GM20000 (cell line): ENCODE measurements around the gene TAOK1.

Experiments
- DNase-seq: peaks from one replicate; pipeline ENCODE4 v3.0.0; 2012; ENCODE audit warnings: low spot score
- CTCF ChIP-seq: IDR thresholded peaks from 2 replicates; pipeline ENCODE4 v1.5.1; 2012; ENCODE audit warnings: mild to moderate bottlenecking, control low read depth; ENCODE audit errors: extremely low read depth, missing control alignments

TAOK1 gene

DNA sequence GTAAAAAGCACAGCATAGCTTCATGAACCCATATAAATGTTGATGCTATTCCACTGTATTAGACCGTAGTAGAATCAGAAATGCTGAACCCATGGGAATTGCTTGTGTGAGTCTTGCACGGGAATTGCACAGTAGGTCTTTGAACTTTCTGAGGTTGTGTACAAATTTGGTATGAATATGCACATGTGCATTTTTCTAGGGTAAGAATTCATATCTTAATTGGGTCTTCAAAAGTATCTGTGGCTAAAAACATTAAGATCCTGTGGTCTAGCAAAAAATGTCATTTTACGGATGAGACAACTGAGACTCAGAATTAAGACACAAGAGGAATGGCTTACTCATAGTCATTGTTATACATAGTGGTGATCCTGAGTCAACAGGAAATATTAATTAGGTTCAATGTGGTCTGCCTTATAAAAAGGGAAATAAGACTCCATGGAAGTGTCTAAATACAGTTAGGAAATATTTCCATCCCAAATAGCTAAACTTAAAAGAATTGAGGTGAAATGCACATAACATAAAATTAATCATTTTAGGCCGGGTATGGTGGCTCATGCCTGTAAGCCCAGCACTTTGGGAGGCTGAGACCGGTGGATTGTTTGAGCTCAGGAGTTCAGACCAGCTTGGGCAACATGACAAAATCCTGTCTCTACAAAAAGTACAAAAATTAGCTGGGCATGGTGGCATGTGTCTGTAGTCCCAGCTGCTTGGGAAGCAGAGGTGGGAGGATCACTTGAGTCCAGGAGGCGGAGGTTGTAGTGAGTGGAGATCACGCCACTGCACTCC, 22.8 kb downstream of the TAOK1 start:
- no peak for TF ChIP-seq CTCF
- DNase-seq, result no peak

DNA sequence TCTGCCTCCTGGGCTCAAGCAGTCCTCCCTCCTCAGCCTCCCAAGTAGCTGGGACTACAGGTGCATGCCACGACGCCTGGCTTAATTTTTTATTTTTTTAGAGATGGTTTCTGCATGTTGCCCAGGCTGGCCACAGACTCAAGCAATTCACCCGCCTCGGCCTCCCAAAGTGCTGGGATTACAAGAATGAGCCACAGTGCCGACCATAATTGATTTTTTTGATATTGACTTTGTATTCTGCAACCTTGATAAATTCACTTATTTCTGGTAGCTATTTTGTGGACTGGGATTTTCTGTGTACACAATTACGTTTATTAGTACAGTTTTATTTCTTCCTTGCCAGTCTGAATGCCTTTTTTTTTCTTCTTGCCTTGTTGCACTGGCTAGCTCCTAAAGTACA, 30.0 kb downstream of the TAOK1 start:
- TF ChIP-seq CTCF, result no peak
- no peak for DNase-seq

- TF ChIP-seq CTCF, result no peak
- no peak for DNase-seq
These were observed 40.1 kb downstream of the TAOK1 start for GRCh38 chr17:29430275-29430674.

- DNase-seq, result peak; percentile 7
- no peak for TF ChIP-seq CTCF
These were observed 43.4 kb downstream of the TAOK1 start for GRCh38 chr17:29433541-29433940.

DNA sequence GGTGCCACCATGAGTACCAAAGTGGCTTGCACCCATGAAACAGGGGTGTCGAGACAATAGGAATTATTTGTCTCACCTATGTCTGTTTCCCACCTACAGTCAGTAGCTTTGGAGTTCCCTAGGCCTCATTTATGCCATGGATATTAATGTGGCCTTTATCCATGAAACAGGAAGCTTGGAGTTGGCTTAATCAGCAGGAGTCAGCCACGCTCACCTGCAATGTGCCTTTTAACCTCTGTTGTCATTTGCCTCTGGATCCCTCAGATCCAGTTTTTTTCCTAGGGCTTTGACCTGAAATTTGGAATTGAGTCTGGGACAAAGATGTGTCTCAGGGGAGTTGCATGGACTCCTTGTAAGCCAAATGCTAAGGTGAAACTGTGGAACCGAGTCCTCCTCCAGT, 44.4 kb downstream of the TAOK1 start:
- no peak for TF ChIP-seq CTCF
- no peak for DNase-seq

DNA sequence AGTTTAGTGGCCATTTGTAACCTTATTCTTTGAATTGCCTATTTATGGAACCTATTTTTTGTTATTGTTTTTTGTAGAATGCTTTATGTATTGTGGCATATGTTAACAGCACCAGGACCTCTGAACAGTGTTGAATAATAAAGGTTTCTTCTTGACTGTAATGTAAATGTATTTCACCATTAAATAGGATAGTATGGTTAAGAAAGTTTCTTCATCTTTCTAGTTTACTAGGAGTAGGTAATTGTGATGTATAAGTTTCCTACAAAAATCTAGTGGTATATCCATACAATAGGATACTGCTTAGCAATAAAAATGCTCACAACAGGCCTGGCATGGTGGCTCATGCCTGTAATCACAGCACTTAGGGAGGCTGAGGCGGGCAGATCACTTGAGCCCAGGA, 52.3 kb downstream of the TAOK1 start:
- no peak for TF ChIP-seq CTCF
- no peak for DNase-seq

DNA sequence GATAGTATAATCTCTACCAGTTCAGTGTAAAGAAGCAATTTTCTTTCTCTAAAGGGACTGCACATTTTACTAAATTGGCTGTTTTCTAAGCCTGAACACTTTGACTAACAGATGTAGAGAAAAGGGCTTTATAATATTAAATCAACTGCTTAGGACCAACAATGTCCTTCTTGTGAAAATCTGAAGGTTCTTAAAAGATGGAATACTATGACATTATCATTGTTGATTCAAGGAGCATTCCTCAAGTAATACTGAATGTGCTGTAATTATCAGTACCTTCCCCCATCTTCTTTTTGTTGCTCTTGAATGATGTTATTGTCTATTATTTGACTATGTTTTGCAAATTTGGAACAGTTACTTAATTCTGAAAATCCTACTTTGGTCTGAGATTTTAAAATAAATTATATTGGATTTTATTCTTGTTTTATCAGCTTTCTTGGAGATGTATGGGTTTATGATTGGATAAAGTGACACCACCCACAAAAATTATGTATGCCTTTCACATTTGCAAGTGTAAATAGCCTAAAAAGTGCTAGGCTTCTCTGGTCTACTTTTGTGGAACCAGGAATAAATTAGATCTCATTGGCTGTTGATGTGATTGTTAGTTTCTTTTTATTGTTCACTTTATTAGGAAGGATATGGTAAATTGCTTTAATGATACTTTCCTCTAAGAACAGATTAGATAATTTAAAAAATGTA, 53.0 kb downstream of the TAOK1 start:
- TF ChIP-seq CTCF, result no peak
- DNase-seq, result no peak
